Fibroblast of lung (primary cell): ENCODE measurements around the gene NDUFAF5.

Source experiments
- EZH2 ChIP-seq: IDR thresholded peaks from 2 replicates; pipeline ENCODE4 v1.5.1; 2012; ENCODE audit warnings: low read length, control low read depth, mild to moderate bottlenecking; ENCODE audit errors: missing control alignments
- TF ChIP-seq, protein P1 (sequence below), 2 donors: IDR thresholded peaks in 1 of 2; conservative IDR thresholded peaks in 1 of 2; 1 replicate in 1 of 2; 2 replicates in 1 of 2; pipeline ENCODE4 v1.5.1; 2011 to 2012; ENCODE audit warnings: low read length in 2 of 2, control low read depth in 1 of 2, inconsistent platforms in 1 of 2, low read depth in 1 of 2, mild to moderate bottlenecking in 1 of 2

DNA sequence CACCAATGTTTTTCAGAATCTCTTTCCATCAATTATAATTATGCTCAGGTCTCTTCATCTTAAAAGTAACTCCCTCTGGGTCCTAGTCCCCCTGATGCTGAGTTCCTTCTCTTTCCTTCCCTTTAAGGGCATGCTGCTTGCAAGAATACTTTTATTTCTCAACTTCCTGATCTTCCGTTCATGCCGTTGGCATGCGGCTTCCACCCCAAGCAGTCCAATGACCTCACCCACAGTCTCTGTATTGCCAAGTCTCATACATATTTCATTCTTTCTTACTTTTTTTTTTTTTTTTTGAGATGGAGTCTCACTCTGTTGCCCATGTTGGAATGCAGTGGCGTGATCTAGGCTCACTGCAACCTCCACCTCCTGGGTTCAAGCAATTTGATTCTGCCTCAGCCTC lies 83.5 kb downstream of the NDUFAF5 start:
- TF ChIP-seq, protein P1, sequence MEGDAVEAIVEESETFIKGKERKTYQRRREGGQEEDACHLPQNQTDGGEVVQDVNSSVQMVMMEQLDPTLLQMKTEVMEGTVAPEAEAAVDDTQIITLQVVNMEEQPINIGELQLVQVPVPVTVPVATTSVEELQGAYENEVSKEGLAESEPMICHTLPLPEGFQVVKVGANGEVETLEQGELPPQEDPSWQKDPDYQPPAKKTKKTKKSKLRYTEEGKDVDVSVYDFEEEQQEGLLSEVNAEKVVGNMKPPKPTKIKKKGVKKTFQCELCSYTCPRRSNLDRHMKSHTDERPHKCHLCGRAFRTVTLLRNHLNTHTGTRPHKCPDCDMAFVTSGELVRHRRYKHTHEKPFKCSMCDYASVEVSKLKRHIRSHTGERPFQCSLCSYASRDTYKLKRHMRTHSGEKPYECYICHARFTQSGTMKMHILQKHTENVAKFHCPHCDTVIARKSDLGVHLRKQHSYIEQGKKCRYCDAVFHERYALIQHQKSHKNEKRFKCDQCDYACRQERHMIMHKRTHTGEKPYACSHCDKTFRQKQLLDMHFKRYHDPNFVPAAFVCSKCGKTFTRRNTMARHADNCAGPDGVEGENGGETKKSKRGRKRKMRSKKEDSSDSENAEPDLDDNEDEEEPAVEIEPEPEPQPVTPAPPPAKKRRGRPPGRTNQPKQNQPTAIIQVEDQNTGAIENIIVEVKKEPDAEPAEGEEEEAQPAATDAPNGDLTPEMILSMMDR (conservative IDR thresholded peaks at IDR 0.05 in 1 of 2, IDR thresholded peaks at IDR 0.05 in 1 of 2; ENCODE audit: low read depth in 1 of 2, low read length in 2 of 2): no peak
- no peak for TF ChIP-seq EZH2
